GM19240 (cell line): Measurements from ENCODE around the gene DYNC1I2.
"Not testable (repeated sequence)": the region's sequence is repeated elsewhere in the genome, so short reads cannot be mapped to it uniquely, and the experiment has no call there.

ENCODE experiments used
- DNase-seq: peaks from one replicate; pipeline ENCODE4 v3.0.0; 2011; ENCODE audit warnings: low spot score; ENCODE audit not compliant: insufficient read length

DYNC1I2 gene

GRCh38 chr2:171712051-171712450 lies 24.8 kb downstream of the DYNC1I2 start:
- no peak for DNase-seq

- DNase-seq = no peak
Observed at GRCh38 chr2:171718720-171719119, 31.5 kb downstream of the DYNC1I2 start.

- no peak for DNase-seq
Observed at GRCh38 chr2:171719660-171720059, 32.4 kb downstream of the DYNC1I2 start.

GRCh38 chr2:171723716-171724683 lies 36.7 kb downstream of the DYNC1I2 start:
- no peak for DNase-seq

- no peak for DNase-seq
Observed at GRCh38 chr2:171726847-171727450, 39.7 kb downstream of the DYNC1I2 start.

GRCh38 chr2:171728989-171729951 lies 42.0 kb downstream of the DYNC1I2 start:
- DNase-seq = no peak

GRCh38 chr2:171729952-171730317 lies 42.7 kb downstream of the DYNC1I2 start:
- no peak for DNase-seq

- DNase-seq = no peak
Observed at GRCh38 chr2:171735991-171736710, 48.9 kb downstream of the DYNC1I2 start.

- DNase-seq = no peak
Observed at GRCh38 chr2:171741189-171741588, 53.9 kb downstream of the DYNC1I2 start.

GRCh38 chr2:171742760-171743159 lies 55.5 kb downstream of the DYNC1I2 start:
- DNase-seq = no peak

GRCh38 chr2:171745141-171745540 lies 57.9 kb downstream of the DYNC1I2 start:
- DNase-seq = no peak

GRCh38 chr2:171745806-171746205 lies 58.5 kb downstream of the DYNC1I2 start:
- no peak for DNase-seq

- DNase-seq = no peak
Observed at GRCh38 chr2:171747371-171747770, 60.1 kb downstream of the DYNC1I2 start.

- no peak for DNase-seq
Observed at GRCh38 chr2:171754254-171754939, 67.1 kb downstream of the DYNC1I2 start.

GRCh38 chr2:171758762-171759161 lies 71.5 kb downstream of the DYNC1I2 start:
- not testable (repeated sequence) for DNase-seq

- DNase-seq = not testable (repeated sequence)
Observed at GRCh38 chr2:171761176-171761575, 73.9 kb downstream of the DYNC1I2 start.

GRCh38 chr2:171762879-171763573 lies 75.8 kb downstream of the DYNC1I2 start:
- DNase-seq = no peak

- DNase-seq = no peak
Observed at GRCh38 chr2:171763602-171764001, 76.3 kb downstream of the DYNC1I2 start.

- no peak for DNase-seq
Observed at GRCh38 chr2:171771463-171771862, 84.2 kb downstream of the DYNC1I2 start.

- DNase-seq = no peak
Observed at GRCh38 chr2:171772373-171772772, 85.1 kb downstream of the DYNC1I2 start.
